Bronchial epithelial cell (primary cell): ENCODE data around the gene GPR42. TPM values are rescaled to one million over a fixed set of nuclear protein-coding genes. Genes with fewer than 3 reads are reported as not detected.
A peak's percentile ranks its signal among the peaks of the same experiment; 100 is the strongest.
"Not testable (repeated sequence)": the region's sequence is repeated elsewhere in the genome, so short reads cannot be mapped to it uniquely, and the experiment has no call there.

Experiments used
- DNase-seq: peaks from one replicate; pipeline ENCODE4 v3.0.0-alpha.2; 2010; ENCODE audit warnings: low read depth
- FAIRE-seq: peaks from 2 replicates; lab custom pipeline; 2011; peaks lifted over from hg19 to GRCh38; lab: Jason Lieb, UNC
- H3K27me3 ChIP-seq: 2 replicates; pipeline ENCODE4 v1.5.1; 2011; ENCODE audit warnings: low read length; ENCODE audit not compliant: control insufficient read depth, insufficient read depth
- H3K36me3 ChIP-seq: 2 replicates; pipeline ENCODE4 v1.5.1; 2011; ENCODE audit warnings: low read length; ENCODE audit not compliant: control insufficient read depth, insufficient read depth
- H3K4me3 ChIP-seq: 2 replicates; pipeline ENCODE4 v1.5.1; 2011; ENCODE audit warnings: mild to moderate bottlenecking, low read depth, low read length, control low read depth
- total RNA-seq: library from RNA; depleted of rRNA; stranded (reverse); fragments of >200 nt; gene quantifications from 2 replicates; pipeline ENCODE4 v1.2.1, GENCODE V29; 2014
- TF ChIP-seq, protein P1 (sequence below): IDR thresholded peaks from 2 replicates; pipeline ENCODE4 v1.5.1; 2011; ENCODE audit warnings: mild to moderate bottlenecking, moderate library complexity, low read length, control low read depth, inconsistent platforms; ENCODE audit not compliant: insufficient read depth, severe bottlenecking

Gene GPR42
- total RNA-seq, 1 donor from 2014 or later: not detected

DNA sequence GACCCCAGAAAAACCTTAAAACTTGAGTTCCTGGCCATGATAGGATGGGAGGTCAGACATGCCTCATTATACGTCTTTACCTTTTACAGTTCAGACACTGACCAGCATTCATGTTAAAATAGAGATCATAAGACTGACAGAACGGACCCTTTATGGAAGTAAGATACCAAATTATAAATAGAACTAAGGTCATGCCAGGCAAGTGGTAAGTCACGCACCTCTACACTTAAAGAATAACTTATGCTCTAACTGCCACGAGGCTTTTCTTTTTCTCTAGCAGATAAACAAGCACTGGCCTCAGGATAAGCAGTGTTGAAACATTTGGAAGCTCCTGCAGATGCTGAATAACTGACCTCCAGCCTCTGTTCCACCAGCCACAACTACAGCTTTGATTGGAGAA lies 28.4 kb downstream of the GPR42 start:
- H3K27me3 ChIP-seq: no peaks in the 10 kb centered on the region
- no peak overlapping the region for H3K4me3 ChIP-seq
- TF ChIP-seq, protein P1, sequence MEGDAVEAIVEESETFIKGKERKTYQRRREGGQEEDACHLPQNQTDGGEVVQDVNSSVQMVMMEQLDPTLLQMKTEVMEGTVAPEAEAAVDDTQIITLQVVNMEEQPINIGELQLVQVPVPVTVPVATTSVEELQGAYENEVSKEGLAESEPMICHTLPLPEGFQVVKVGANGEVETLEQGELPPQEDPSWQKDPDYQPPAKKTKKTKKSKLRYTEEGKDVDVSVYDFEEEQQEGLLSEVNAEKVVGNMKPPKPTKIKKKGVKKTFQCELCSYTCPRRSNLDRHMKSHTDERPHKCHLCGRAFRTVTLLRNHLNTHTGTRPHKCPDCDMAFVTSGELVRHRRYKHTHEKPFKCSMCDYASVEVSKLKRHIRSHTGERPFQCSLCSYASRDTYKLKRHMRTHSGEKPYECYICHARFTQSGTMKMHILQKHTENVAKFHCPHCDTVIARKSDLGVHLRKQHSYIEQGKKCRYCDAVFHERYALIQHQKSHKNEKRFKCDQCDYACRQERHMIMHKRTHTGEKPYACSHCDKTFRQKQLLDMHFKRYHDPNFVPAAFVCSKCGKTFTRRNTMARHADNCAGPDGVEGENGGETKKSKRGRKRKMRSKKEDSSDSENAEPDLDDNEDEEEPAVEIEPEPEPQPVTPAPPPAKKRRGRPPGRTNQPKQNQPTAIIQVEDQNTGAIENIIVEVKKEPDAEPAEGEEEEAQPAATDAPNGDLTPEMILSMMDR: no peak
- DNase-seq (no peak), FAIRE-seq (no peak)
- no peaks in the 10 kb centered on the region for H3K36me3 ChIP-seq

DNA sequence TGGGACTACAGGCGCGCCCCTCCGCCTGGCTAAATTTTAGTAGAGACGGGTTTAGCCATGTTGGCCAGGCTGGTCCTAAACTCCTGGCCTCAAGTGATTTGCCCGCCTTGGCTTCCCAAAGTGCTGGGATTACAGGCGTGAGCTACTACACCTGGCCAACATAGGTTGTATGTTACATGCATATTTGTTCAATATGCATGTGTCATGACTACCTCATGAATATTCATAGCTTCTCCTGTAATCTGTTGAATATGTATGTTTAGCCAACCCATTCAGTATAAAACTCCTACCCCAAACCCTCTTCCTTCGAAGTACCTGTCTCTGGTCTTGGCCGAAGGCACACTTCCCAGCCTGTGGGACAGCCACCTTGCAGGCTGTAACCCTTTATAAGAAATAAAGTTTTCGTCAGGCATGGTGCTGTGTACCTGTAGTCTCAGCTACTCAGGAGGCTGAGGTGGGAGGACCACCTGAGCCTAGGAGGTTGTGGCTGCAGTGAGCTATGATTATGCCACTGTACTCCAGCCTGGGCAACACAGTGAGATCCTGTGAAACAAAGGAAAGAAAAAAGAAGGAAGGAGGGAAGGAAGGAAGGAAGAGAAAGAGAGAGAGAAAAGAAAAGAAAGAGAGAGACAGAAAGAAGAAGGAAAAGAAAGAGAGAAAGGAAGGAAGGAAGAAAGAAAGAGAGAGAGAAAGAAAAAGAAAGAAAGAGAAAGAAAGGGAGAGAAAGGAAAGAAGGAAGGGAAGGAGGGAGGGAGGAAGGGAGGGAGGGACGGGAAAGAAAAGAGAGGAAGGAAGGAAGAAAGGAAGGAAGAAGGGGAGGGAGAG lies 29.3 kb downstream of the GPR42 start:
- no peak overlapping the region for H3K4me3 ChIP-seq

DNA sequence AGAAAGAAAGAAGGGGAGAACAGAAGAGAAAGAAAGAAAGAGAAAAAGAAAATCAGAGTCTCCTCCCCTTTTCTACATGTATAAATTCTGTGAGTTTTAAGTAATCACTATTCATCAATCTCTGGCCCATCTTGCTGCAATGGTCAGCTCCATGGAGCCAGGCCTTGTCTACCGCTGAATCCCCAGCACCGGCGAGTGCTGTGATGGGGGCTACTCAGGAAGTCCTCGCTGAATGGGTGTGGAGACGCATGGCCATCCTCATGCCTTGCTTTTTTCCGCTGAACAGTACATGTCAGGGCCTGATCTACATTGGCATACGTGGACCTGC lies 29.9 kb downstream of the GPR42 start:
- H3K4me3 ChIP-seq: no peak overlapping the region
- H3K27me3 ChIP-seq: no peaks in the 10 kb centered on the region
- no peak for DNase-seq
- FAIRE-seq: no peak
- TF ChIP-seq, protein P1: no peak
- no peaks in the 10 kb centered on the region for H3K36me3 ChIP-seq

More for the DNA sequence above, 29.3 kb downstream of the GPR42 start:
- no peaks in the 10 kb centered on the region for H3K27me3 ChIP-seq
- DNase-seq (no peak), FAIRE-seq (no peak)
- no peaks in the 10 kb centered on the region for H3K36me3 ChIP-seq
- TF ChIP-seq, protein P1: no peak

DNA sequence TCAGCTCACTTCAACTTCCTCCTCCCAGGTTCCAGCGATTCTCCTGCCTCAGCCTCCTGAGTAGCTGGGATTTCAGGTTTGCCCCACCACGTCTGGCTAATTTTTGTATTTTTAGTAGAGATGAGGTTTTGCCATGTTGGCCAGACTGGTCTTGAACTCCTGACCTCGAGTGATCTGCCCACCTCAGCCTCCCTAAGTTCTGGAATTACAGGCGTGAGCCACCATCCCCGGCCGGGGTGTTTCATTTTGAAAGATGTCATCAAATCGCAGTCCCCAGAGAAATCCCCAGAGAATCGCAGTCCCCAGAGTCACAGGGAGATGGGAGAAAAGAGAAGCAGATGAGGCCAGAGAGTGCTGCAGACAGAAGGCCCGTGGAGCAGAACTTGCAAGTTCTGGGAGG lies 30.5 kb downstream of the GPR42 start:
- not testable (repeated sequence) for DNase-seq, H3K36me3 ChIP-seq, H3K4me3 ChIP-seq, H3K27me3 ChIP-seq, FAIRE-seq

DNA sequence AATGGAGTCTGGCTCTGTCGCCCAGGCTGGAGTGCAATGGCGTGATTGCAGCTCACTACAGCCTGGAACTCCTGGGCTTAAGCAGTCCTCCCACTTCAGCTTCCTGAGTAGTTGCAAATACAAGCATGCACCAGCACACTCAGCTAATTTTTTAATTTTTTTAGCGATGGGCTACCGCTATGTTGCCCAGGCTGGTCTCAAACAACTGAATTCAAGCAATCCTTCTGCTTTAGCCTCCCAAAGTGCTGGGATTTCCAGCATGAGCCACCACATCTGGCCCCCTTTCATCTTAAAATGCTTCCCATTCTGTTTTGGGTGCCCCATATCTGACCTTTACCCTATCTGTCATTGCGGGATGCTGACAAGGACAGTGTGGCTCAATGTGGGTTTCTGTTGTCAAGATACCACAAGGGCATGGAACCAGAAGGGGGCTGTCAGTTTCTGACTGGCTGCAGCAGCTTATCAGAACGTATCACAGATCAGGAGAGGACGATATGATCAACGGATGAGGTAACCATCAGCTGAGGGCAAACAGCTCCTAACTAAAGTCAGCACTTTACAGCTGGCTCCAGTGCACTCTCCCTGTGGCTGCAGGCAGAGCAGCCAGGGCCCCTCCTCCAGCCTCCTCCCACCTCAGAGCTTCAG lies 32.4 kb downstream of the GPR42 start:
- Histone ChIP-seq H3K36me3 (no peaks in the 10 kb centered on the region), H3K27me3 (no peaks in the 10 kb centered on the region), H3K4me3 (no peak overlapping the region)
- DNase-seq (no peak), FAIRE-seq (no peak)
- TF ChIP-seq, protein P1: no peak

DNA sequence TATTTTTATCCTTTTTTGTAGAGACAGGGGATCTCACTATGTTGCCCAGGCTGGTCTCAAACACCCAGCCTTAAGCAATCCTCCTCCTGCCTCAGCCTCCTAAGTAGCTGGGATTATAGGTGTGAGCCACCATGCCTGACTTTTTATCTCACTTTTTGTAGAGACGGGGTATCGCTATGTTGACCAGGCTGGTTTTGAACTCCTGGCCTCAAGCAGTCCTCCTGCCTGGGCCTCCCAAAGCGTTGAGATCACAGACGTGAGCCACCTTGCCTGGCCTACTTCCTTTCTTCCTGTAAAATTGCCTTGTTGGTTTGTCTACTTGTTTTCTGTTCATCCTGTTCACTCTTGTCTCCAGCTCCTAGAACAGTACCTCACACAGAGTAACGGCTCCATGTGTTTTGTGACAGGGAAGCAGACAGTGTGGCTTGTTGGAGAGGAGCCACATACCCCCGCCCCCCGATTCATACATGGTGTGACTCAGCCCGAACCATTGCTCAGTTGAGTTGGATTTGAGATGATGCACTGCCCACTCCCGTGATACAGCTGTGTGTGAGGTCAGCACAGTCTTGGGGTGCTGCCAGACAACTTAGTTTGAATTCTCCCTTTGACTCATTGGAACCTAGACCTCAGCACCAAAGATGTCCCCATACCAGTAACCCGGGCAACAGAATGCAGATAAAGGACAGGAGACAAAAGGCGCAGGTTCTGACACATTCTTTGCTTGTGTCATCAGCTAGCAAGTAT lies 34.2 kb downstream of the GPR42 start:
- H3K27me3 ChIP-seq: no peaks in the 10 kb centered on the region
- FAIRE-seq (peak; percentile 94), DNase-seq (peak; percentile 94)
- TF ChIP-seq, protein P1: no peak
- no peak overlapping the region for H3K4me3 ChIP-seq
- no peaks in the 10 kb centered on the region for H3K36me3 ChIP-seq
